Measurements from ENCODE around the gene PLCD3. TPM values are rescaled to one million over a fixed set of nuclear protein-coding genes. Genes with fewer than 3 reads are reported as not detected.

PLCD3 gene
- total RNA-seq, 1 experiment from 2014 or later: 55.8 TPM

- no peak; the same call in 1 of the 2 replicates for TF ChIP-seq ZNF232 (CRISPR knock-in tag; IDR thresholded peaks at IDR 0.05)
- TF ChIP-seq, protein P1, sequence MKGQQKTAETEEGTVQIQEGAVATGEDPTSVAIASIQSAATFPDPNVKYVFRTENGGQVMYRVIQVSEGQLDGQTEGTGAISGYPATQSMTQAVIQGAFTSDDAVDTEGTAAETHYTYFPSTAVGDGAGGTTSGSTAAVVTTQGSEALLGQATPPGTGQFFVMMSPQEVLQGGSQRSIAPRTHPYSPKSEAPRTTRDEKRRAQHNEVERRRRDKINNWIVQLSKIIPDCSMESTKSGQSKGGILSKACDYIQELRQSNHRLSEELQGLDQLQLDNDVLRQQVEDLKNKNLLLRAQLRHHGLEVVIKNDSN (CRISPR knock-in tag; IDR thresholded peaks at IDR 0.05): 0 out of 2 replicates have a peak, but pooled peaks have one; percentile 24
- TF ChIP-seq ZNF512 (CRISPR knock-in tag; IDR thresholded peaks at IDR 0.05; ENCODE audit: borderline replicate concordance): no peak
- no peak for TF ChIP-seq CREB1 (CRISPR knock-in tag; IDR thresholded peaks at IDR 0.05)
- peak; percentile 15; the same call in 1 of the 2 replicates for TF ChIP-seq ZNF671 (CRISPR knock-in tag; IDR thresholded peaks at IDR 0.05)
- TF ChIP-seq MXD4 (CRISPR knock-in tag; IDR thresholded peaks at IDR 0.05; ENCODE audit: borderline replicate concordance): no peak
- peak; percentile 57; the same call in 1 of the 2 replicates for TF ChIP-seq MAX (CRISPR knock-in tag; IDR thresholded peaks at IDR 0.05)
- 0 out of 2 replicates have a peak, but pooled peaks have one; percentile 23 for TF ChIP-seq AFF4 (CRISPR knock-in tag; IDR thresholded peaks at IDR 0.05; ENCODE audit: borderline replicate concordance)
- TF ChIP-seq ZBTB43 (CRISPR knock-in tag; IDR thresholded peaks at IDR 0.05): 0 out of 2 replicates have a peak, but pooled peaks have one; percentile 40
- no peak for TF ChIP-seq NFYB (CRISPR knock-in tag; conservative IDR thresholded peaks at IDR 0.05; ENCODE audit: low read depth)
- TF ChIP-seq, protein P2, sequence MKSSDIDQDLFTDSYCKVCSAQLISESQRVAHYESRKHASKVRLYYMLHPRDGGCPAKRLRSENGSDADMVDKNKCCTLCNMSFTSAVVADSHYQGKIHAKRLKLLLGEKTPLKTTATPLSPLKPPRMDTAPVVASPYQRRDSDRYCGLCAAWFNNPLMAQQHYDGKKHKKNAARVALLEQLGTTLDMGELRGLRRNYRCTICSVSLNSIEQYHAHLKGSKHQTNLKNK (CRISPR knock-in tag; IDR thresholded peaks at IDR 0.05): no peak
These were observed 28.4 kb upstream of the PLCD3 start (continued) for GRCh38 chr17:45160447-45161287.

DNA sequence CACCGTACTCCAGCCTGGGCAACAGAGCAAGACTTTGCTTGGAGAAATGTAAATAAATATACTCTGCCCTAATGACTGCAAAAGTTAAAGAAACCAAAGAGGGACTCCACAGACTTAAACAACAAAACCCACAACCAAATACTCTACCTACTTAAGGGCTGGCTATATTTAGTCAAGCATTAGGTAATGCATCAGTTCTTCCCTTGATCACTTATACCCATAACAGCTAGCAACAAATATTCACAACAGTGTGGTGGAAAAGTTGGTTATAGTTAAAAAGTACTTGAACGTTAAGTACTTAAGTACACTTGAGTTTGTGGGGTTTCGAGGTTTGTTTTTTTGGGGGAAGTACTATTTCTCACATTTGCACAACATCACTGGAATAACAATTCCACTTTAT is 23.9 kb upstream of the PLCD3 start:
- CTCF ChIA-PET: interaction anchor here (1.3 to 16.3 kb wide), 5 partner anchors 17 to 85 kb away, joined by 3 to 531 read pairs (median 7); partner anchors contain the start of genes ACBD4 and PLCD3

More for the DNA sequence above, 23.9 kb upstream of the PLCD3 start:
- peaks cover 31% of the 10 kb centered on the region for H3K4me1 Mint-ChIP-seq
- H3K4me3 Mint-ChIP-seq: no peak overlapping the region
- DNase-seq (ENCODE audit: low spot score): no peak
- H3K27me3 Mint-ChIP-seq (ENCODE audit: low read depth): no peaks in the 10 kb centered on the region
- ATAC-seq: no peak
- POLR2A ChIA-PET: interaction anchor here (0.7 kb wide), 1 partner anchor 88 kb away, joined by 3 read pairs; no protein-coding TSS in a partner anchor
- H3K36me3 Mint-ChIP-seq: peaks cover 5% of the 10 kb centered on the region; the same call in 1 of the 2 replicates
- no peaks in the 10 kb centered on the region for H3K9me3 Mint-ChIP-seq
- TF ChIP-seq, protein P3, sequence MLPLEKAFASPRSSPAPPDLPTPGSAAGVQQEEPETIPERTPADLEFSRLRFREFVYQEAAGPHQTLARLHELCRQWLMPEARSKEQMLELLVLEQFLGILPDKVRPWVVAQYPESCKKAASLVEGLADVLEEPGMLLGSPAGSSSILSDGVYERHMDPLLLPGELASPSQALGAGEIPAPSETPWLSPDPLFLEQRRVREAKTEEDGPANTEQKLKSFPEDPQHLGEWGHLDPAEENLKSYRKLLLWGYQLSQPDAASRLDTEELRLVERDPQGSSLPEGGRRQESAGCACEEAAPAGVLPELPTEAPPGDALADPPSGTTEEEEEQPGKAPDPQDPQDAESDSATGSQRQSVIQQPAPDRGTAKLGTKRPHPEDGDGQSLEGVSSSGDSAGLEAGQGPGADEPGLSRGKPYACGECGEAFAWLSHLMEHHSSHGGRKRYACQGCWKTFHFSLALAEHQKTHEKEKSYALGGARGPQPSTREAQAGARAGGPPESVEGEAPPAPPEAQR (CRISPR knock-in tag; IDR thresholded peaks at IDR 0.05): no peak
- TF ChIP-seq IRF1 (CRISPR knock-in tag; IDR thresholded peaks at IDR 0.05) (no peak), JAZF1 (CRISPR knock-in tag; IDR thresholded peaks at IDR 0.05) (no peak), ZNF396 (CRISPR knock-in tag; IDR thresholded peaks at IDR 0.05; ENCODE audit: borderline replicate concordance) (no peak), ZNF423 (CRISPR knock-in tag; IDR thresholded peaks at IDR 0.05) (no peak), IRF2 (CRISPR knock-in tag; IDR thresholded peaks at IDR 0.05; ENCODE audit: borderline replicate concordance, low read depth) (no peak), PRRX2 (CRISPR knock-in tag; IDR thresholded peaks at IDR 0.05) (no peak), NR3C1 (CRISPR knock-in tag; conservative IDR thresholded peaks at IDR 0.05; ENCODE audit: low read depth) (no peak), ETV6 (CRISPR knock-in tag; IDR thresholded peaks at IDR 0.05) (no peak), CDX4 (CRISPR knock-in tag; IDR thresholded peaks at IDR 0.05; ENCODE audit: borderline replicate concordance) (no peak), OVOL2 (CRISPR knock-in tag; IDR thresholded peaks at IDR 0.05; ENCODE audit: borderline replicate concordance) (no peak)
- peak overlapping the region; percentile 57; the same call in 1 of the 2 replicates for H3K27ac Mint-ChIP-seq

Measured in WTC11 (cell line).